ENCODE results near the gene WEE2. TPM values are rescaled to one million over a fixed set of nuclear protein-coding genes. Genes with fewer than 3 reads are reported as not detected.

Gene WEE2
- total RNA-seq, 1 experiment from 2014 or later = not detected

GRCh38 chr7:141704112-141704511 is 4.0 kb upstream of the WEE2 start:
- Histone ChIP-seq H4K20me1 (ENCODE audit: insufficient read depth) (no peaks in the 10 kb centered on the region), H3K4me1 (ENCODE audit: control insufficient read depth in 1 of 2, insufficient read depth in 2 of 2, low read length in 2 of 2) (peaks cover 8 to 10% of the 10 kb centered on the region in 2 experiments; a peak in 2 of 4 replicates), H3K4me2 (ENCODE audit: low read length) (no peak overlapping the region), H3K9ac (ENCODE audit: low read length) (no peak overlapping the region), H3K9me2 (ENCODE audit: insufficient read depth) (no peaks in the 10 kb centered on the region), H3K27me3 (ENCODE audit: insufficient read depth, low read length) (no peaks in the 10 kb centered on the region), H2AFZ (ENCODE audit: low read depth, low read length, poor library complexity, severe bottlenecking) (no peak overlapping the region), H3K27ac (ENCODE audit: low read depth, low read length) (no peak overlapping the region), H3K36me3 (ENCODE audit: control insufficient read depth in 1 of 2, insufficient read depth in 2 of 2, low read length in 2 of 2) (no peaks in the 10 kb centered on the region), H3K4me3 (replicated peaks in 1 of 2; ENCODE audit: low read depth in 1 of 2, low read length in 2 of 2) (no peak overlapping the region), H3K79me2 (ENCODE audit: insufficient read depth, low read length) (no peaks in the 10 kb centered on the region; the same call in 1 of the 2 replicates), H3K9me3 (ENCODE audit: control insufficient read depth in 1 of 2, insufficient read depth in 1 of 2, low read depth in 1 of 2, low read length in 2 of 2) (no peaks in the 10 kb centered on the region)
- ATAC-seq (no peak), DNase-seq (ENCODE audit: low read depth, low spot score) (no peak)
- intact Hi-C loops (cut with micrococcal nuclease) = no loop called here
- ChIA-PET CTCF (no interaction called here), RAD21 (ENCODE audit: low non-redundant PET in 1 of 2, low total read pairs in 2 of 2, uncharacterized antibody in 2 of 2, unreplicated experiment in 2 of 2) (no interaction called here), POLR2A (no interaction called here)
- no peak for TF ChIP-seq TCF7L2 (IDR thresholded peaks at IDR 0.05; ENCODE audit: borderline replicate concordance, extremely low read depth, insufficient read depth, insufficient read length)
- no peak for TF ChIP-seq CEBPB (IDR thresholded peaks at IDR 0.05; ENCODE audit: low read depth)
- TF ChIP-seq JUND (IDR thresholded peaks at IDR 0.05) = no peak
- TF ChIP-seq POLR2A (IDR thresholded peaks at IDR 0.05; ENCODE audit: borderline replicate concordance, extremely low read depth, insufficient read depth, insufficient read length) = no peak
- no peak for TF ChIP-seq EZH2 (IDR thresholded peaks at IDR 0.05)
- no peak for TF ChIP-seq MAX (IDR thresholded peaks at IDR 0.05)
- TF ChIP-seq SRF (IDR thresholded peaks at IDR 0.05; ENCODE audit: low read depth) = no peak
- BruUV-seq (replicated peaks) = no TSS peak

- TF ChIP-seq POLR2A (IDR thresholded peaks at IDR 0.05; ENCODE audit: borderline replicate concordance, extremely low read depth, insufficient read depth, insufficient read length) (no peak), CTCF (IDR thresholded peaks at IDR 0.05 in 2 of 3, conservative IDR thresholded peaks at IDR 0.05 in 1 of 3; ENCODE audit: borderline replicate concordance in 1 of 3, insufficient read depth in 1 of 3, low read depth in 2 of 3, low read length in 2 of 3) (no peak)
- ChIA-PET POLR2A (no interaction called here), RAD21 (ENCODE audit: low non-redundant PET in 1 of 2, low total read pairs in 2 of 2, uncharacterized antibody in 2 of 2, unreplicated experiment in 2 of 2) (no interaction called here), CTCF (no interaction called here)
- Histone ChIP-seq H3K79me2 (ENCODE audit: insufficient read depth, low read length) (no peaks in the 10 kb centered on the region; the same call in 1 of the 2 replicates), H3K9me2 (ENCODE audit: insufficient read depth) (no peaks in the 10 kb centered on the region), H3K4me2 (ENCODE audit: low read length) (no peak overlapping the region), H3K9me3 (ENCODE audit: control insufficient read depth in 1 of 2, insufficient read depth in 1 of 2, low read depth in 1 of 2, low read length in 2 of 2) (no peaks in the 10 kb centered on the region), H3K4me3 (replicated peaks in 1 of 2; ENCODE audit: low read depth in 1 of 2, low read length in 2 of 2) (no peak overlapping the region), H3K27me3 (ENCODE audit: insufficient read depth, low read length) (no peaks in the 10 kb centered on the region), H3K27ac (ENCODE audit: low read depth, low read length) (no peak overlapping the region), H3K9ac (ENCODE audit: low read length) (no peak overlapping the region), H3K36me3 (ENCODE audit: control insufficient read depth in 1 of 2, insufficient read depth in 2 of 2, low read length in 2 of 2) (no peaks in the 10 kb centered on the region), H3K4me1 (ENCODE audit: control insufficient read depth in 1 of 2, insufficient read depth in 2 of 2, low read length in 2 of 2) (peaks cover 8 to 10% of the 10 kb centered on the region in 2 experiments; a peak in 2 of 4 replicates), H2AFZ (ENCODE audit: low read depth, low read length, poor library complexity, severe bottlenecking) (no peak overlapping the region), H4K20me1 (ENCODE audit: insufficient read depth) (no peaks in the 10 kb centered on the region)
- BruUV-seq (replicated peaks) = no TSS peak
- intact Hi-C loops (cut with micrococcal nuclease) = no loop called here
- DNase-seq (ENCODE audit: low read depth, low spot score) (no peak), ATAC-seq (no peak)
Measured at GRCh38 chr7:141704741-141705140, 3.4 kb upstream of the WEE2 start.
